ENCODE data around the gene TOX2. TPM values are rescaled to one million over a fixed set of nuclear protein-coding genes. Genes with fewer than 3 reads are reported as not detected.

The TOX2 gene
- total RNA-seq, 1 donor from 2014 or later: 4.7 TPM

DNA sequence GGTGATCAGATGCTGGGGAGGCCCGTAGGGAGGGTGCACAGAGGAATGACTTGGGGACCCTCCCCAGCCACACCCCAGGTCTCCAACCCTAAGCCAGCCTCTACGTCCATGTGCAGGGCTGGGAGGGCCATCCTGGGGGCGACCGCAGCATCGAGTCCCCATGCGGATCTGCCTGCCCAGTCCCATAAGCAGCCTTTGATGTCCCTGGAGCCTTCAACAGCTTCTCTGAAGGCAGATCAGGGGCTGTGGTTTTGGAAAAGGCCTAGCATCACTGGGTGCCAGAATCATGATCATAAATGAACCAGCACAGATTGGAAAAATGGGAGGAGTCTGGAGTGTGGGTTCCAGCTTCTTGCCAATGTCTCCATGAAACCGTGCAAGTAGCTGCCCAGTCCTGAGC is 22.9 kb downstream of the TOX2 start:
- Mint-ChIP-seq H3K27me3 (peaks cover 12% of the 10 kb centered on the region), H3K4me3 (no peak overlapping the region), H3K4me1 (ENCODE audit: unreplicated experiment) (no peaks in the 10 kb centered on the region), H3K36me3 (no peaks in the 10 kb centered on the region), H3K27ac (no peak overlapping the region), H3K9me3 (no peaks in the 10 kb centered on the region)
- TF ChIP-seq CTCF (conservative IDR thresholded peaks at IDR 0.05): no peak
- no peak for DNase-seq (ENCODE audit: extremely low spot score, unreplicated experiment)

GRCh38 chr20:43938017-43938655 is 23.5 kb downstream of the TOX2 start:
- H3K4me1 Mint-ChIP-seq (ENCODE audit: unreplicated experiment): no peaks in the 10 kb centered on the region
- H3K9me3 Mint-ChIP-seq: no peaks in the 10 kb centered on the region
- peaks cover 12% of the 10 kb centered on the region for H3K27me3 Mint-ChIP-seq
- no peak for DNase-seq (ENCODE audit: extremely low spot score, unreplicated experiment)
- H3K4me3 Mint-ChIP-seq: no peak overlapping the region
- no peak overlapping the region for H3K27ac Mint-ChIP-seq
- H3K36me3 Mint-ChIP-seq: no peaks in the 10 kb centered on the region
- no peak for TF ChIP-seq CTCF (conservative IDR thresholded peaks at IDR 0.05)

DNA sequence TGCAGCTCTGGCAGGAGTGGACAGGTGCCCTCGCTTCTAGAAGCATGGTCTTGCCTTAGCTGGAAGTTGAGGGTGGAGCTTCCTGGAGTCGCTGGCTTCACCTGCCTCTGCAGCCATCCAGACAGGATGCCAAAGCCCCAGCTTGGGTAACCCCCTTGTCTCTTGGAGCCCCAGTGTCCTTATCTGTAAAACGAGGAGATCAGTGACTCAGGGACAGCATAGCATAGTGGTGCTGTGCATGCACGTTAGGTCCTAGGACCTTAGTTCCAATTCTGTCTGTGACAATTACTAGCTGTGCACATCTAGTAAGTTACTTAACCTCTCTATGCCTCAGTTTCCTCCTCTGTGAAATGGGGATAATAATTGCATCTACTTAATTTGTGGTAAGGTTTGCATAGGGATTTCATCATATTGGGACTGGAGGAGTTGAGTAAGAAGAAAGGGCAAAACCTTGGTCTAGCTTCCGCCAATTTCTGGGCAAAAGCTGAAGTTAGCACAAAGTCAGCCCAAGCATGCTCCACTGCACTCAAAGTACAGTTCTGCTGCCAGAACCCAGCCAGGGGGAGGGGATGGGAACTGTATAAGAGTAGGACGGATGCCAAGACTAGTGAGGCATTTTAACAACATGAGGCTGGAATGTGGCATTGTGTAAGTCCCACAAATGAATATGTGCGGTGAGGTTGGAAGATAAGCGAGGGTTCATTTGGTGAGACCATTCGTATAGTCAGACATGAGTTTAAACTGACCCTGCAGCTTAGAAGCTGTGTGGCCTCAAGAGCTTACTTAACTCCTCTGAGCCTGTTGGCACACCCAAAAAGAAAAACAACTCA is 24.5 kb downstream of the TOX2 start:
- no peak for TF ChIP-seq CTCF (conservative IDR thresholded peaks at IDR 0.05)
- Mint-ChIP-seq H3K27me3 (peaks cover 10% of the 10 kb centered on the region), H3K4me3 (no peak overlapping the region), H3K36me3 (no peaks in the 10 kb centered on the region), H3K4me1 (ENCODE audit: unreplicated experiment) (no peaks in the 10 kb centered on the region), H3K27ac (no peak overlapping the region), H3K9me3 (no peaks in the 10 kb centered on the region)
- DNase-seq (ENCODE audit: extremely low spot score, unreplicated experiment): no peak

DNA sequence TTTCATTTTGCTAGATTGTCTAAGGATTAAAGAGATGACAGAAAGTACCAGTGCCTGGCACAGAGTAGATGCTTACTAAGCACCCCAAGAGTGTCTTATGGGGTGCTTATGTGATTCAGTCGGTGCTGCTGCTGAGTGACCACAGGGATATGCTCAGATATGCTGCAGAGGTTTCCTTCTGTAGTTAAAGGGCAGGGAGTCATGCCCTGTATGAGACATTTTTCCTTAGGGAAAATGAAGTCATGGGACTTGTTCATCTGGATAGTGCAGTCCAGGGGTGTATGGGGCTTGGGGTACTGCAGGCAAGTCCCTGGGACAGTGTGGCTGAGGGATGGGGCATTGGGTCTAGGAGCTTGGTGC is 25.1 kb downstream of the TOX2 start:
- Mint-ChIP-seq H3K27ac (no peak overlapping the region), H3K4me3 (no peak overlapping the region), H3K36me3 (no peaks in the 10 kb centered on the region), H3K4me1 (ENCODE audit: unreplicated experiment) (no peaks in the 10 kb centered on the region), H3K9me3 (no peaks in the 10 kb centered on the region), H3K27me3 (peaks cover 9% of the 10 kb centered on the region)
- no peak for DNase-seq (ENCODE audit: extremely low spot score, unreplicated experiment)
- TF ChIP-seq CTCF (conservative IDR thresholded peaks at IDR 0.05): no peak

- Mint-ChIP-seq H3K9me3 (no peaks in the 10 kb centered on the region), H3K27me3 (peaks cover 9% of the 10 kb centered on the region), H3K36me3 (no peaks in the 10 kb centered on the region), H3K4me1 (ENCODE audit: unreplicated experiment) (no peaks in the 10 kb centered on the region), H3K27ac (no peak overlapping the region), H3K4me3 (no peak overlapping the region)
- TF ChIP-seq CTCF (conservative IDR thresholded peaks at IDR 0.05): no peak
- DNase-seq (ENCODE audit: extremely low spot score, unreplicated experiment): no peak
These were observed 26.0 kb downstream of the TOX2 start for GRCh38 chr20:43940518-43941225.
